ENCODE measurements around the gene EXOSC5. TPM values are rescaled to one million over a fixed set of nuclear protein-coding genes. Genes with fewer than 3 reads are reported as not detected.

Gene EXOSC5
- total RNA-seq, 1 experiment from 2014 or later = 78.5 TPM

Other genes with a start within 250 kb of the EXOSC5 start
- 10.6 and 40.2 TPM in 2 replicates for gene CYP2S1, start 204.1 kb downstream of the EXOSC5 start, total RNA-seq (2014; rRNA removed; shearing (Covaris generic); ENCODE audit: low replicate concordance)
- 349 and 418 TPM in 2 replicates for gene AXL, start 178.1 kb downstream of the EXOSC5 start, total RNA-seq (2014; rRNA removed; shearing (Covaris generic); ENCODE audit: low replicate concordance)
- 136 and 137 TPM in 2 replicates for gene HNRNPUL1, start 133.0 kb downstream of the EXOSC5 start, total RNA-seq (2014; rRNA removed; shearing (Covaris generic); ENCODE audit: low replicate concordance)
- gene CCDC97, start 87.2 kb downstream of the EXOSC5 start, total RNA-seq (2014; rRNA removed; shearing (Covaris generic); ENCODE audit: low replicate concordance) = 14.5 and 16.3 TPM in 2 replicates
- gene TGFB1, start 43.4 kb downstream of the EXOSC5 start, total RNA-seq (2014; rRNA removed; shearing (Covaris generic); ENCODE audit: low replicate concordance) = 5.2 and 7.2 TPM in 2 replicates
- gene B9D2, start 33.2 kb downstream of the EXOSC5 start, total RNA-seq (2014; rRNA removed; shearing (Covaris generic); ENCODE audit: low replicate concordance) = 15.1 and 35.0 TPM in 2 replicates
- gene TMEM91, start 20.8 kb downstream of the EXOSC5 start, total RNA-seq (2014; rRNA removed; shearing (Covaris generic); ENCODE audit: low replicate concordance) = 4.1 and 7.5 TPM in 2 replicates
- 121 and 196 TPM in 2 replicates for gene BCKDHA, start 459 bp upstream of the EXOSC5 start, total RNA-seq (2014; rRNA removed; shearing (Covaris generic); ENCODE audit: low replicate concordance)
- 0.41 TPM in 1 of 2 replicates, not detected in the other for gene B3GNT8, start 30.0 kb upstream of the EXOSC5 start, total RNA-seq (2014; rRNA removed; shearing (Covaris generic); ENCODE audit: low replicate concordance)
- 68.5 and 79.9 TPM in 2 replicates for gene DMAC2, start 42.6 kb upstream of the EXOSC5 start, total RNA-seq (2014; rRNA removed; shearing (Covaris generic); ENCODE audit: low replicate concordance)
- gene ERICH4, start 45.8 kb upstream of the EXOSC5 start, total RNA-seq (2014; rRNA removed; shearing (Covaris generic); ENCODE audit: low replicate concordance) = not detected in 2 replicates
- gene CEACAM21, start 178.8 kb upstream of the EXOSC5 start, total RNA-seq (2014; rRNA removed; shearing (Covaris generic); ENCODE audit: low replicate concordance) = not detected in 2 replicates
- not detected in 2 replicates for gene CEACAM4, start 229.7 kb upstream of the EXOSC5 start, total RNA-seq (2014; rRNA removed; shearing (Covaris generic); ENCODE audit: low replicate concordance)

All from Caki2 (cell line).